ENCODE results near the gene CEP68.
"Not testable (repeated sequence)": the region's sequence is repeated elsewhere in the genome, so short reads cannot be mapped to it uniquely, and the experiment has no call there.

The CEP68 gene

GRCh38 chr2:65092791-65093190, 36.6 kb downstream of the CEP68 start:
- DNase-seq = no peak

- no peak for DNase-seq
Measured at GRCh38 chr2:65093211-65093610, 37.0 kb downstream of the CEP68 start.

- no peak for DNase-seq
Measured at GRCh38 chr2:65096948-65097347, 40.7 kb downstream of the CEP68 start.

GRCh38 chr2:65097844-65098243, 41.6 kb downstream of the CEP68 start:
- no peak for DNase-seq

GRCh38 chr2:65098741-65099140, 42.5 kb downstream of the CEP68 start:
- DNase-seq = no peak

- DNase-seq = no peak
Measured at GRCh38 chr2:65101071-65101470, 44.9 kb downstream of the CEP68 start.

- no peak for DNase-seq
Measured at GRCh38 chr2:65103013-65103715, 46.9 kb downstream of the CEP68 start.

- no peak for DNase-seq
Measured at GRCh38 chr2:65107530-65107929, 51.3 kb downstream of the CEP68 start.

GRCh38 chr2:65108780-65109179, 52.6 kb downstream of the CEP68 start:
- no peak for DNase-seq

- no peak for DNase-seq
Measured at GRCh38 chr2:65112633-65113032, 56.4 kb downstream of the CEP68 start.

- no peak for DNase-seq
Measured at GRCh38 chr2:65113229-65113628, 57.0 kb downstream of the CEP68 start.

GRCh38 chr2:65113816-65114215, 57.6 kb downstream of the CEP68 start:
- DNase-seq = no peak

- DNase-seq = no peak
Measured at GRCh38 chr2:65114921-65115320, 58.7 kb downstream of the CEP68 start.

- no peak for DNase-seq
Measured at GRCh38 chr2:65116645-65117044, 60.4 kb downstream of the CEP68 start.

GRCh38 chr2:65120990-65121693, 64.9 kb downstream of the CEP68 start:
- no peak for DNase-seq

GRCh38 chr2:65122313-65122712, 66.1 kb downstream of the CEP68 start:
- no peak for DNase-seq

- not testable (repeated sequence) for DNase-seq
Measured at GRCh38 chr2:65125457-65125856, 69.2 kb downstream of the CEP68 start.

GRCh38 chr2:65128297-65129190, 72.3 kb downstream of the CEP68 start:
- DNase-seq = no peak

GRCh38 chr2:65129286-65129825, 73.1 kb downstream of the CEP68 start:
- no peak for DNase-seq

- DNase-seq = peak; percentile 85
Measured at GRCh38 chr2:65129826-65130663, 73.8 kb downstream of the CEP68 start, which contains the start of gene RAB1A. RAB1A (minus strand) TSS chr2:65130106; CDS start chr2:65129915, 191 bp downstream.

- DNase-seq = no peak
Measured at GRCh38 chr2:65130664-65131175, 74.5 kb downstream of the CEP68 start.

GRCh38 chr2:65132930-65133329, 76.7 kb downstream of the CEP68 start:
- DNase-seq = not testable (repeated sequence)

Measured in NCI-H748 treated with DMSO at 0.1 percent for 48 hours (cell line).